Fibroblast of lung (primary cell): ENCODE data around the gene KCNJ6.

ENCODE experiments used
- CTCF ChIP-seq, 2 donors: IDR thresholded peaks in 1 of 2; conservative IDR thresholded peaks in 1 of 2; 1 replicate in 1 of 2; 2 replicates in 1 of 2; pipeline ENCODE4 v1.5.1; 2011 to 2012; ENCODE audit warnings: low read length in 2 of 2, control low read depth in 1 of 2, inconsistent platforms in 1 of 2, low read depth in 1 of 2, mild to moderate bottlenecking in 1 of 2
- EZH2 ChIP-seq: IDR thresholded peaks from 2 replicates; pipeline ENCODE4 v1.5.1; 2012; ENCODE audit warnings: low read length, control low read depth, mild to moderate bottlenecking; ENCODE audit errors: missing control alignments

- TF ChIP-seq CTCF (conservative IDR thresholded peaks at IDR 0.05 in 1 of 2, IDR thresholded peaks at IDR 0.05 in 1 of 2; ENCODE audit: low read depth in 1 of 2, low read length in 2 of 2) (no peak), EZH2 (no peak)
Measured at GRCh38 chr21:37793660-37794059, 122.6 kb downstream of the KCNJ6 start.
